GM15510 (cell line): ENCODE measurements around the gene ADAM19.

ENCODE experiments used
- POLR2A ChIP-seq: IDR thresholded peaks from 3 replicates; pipeline ENCODE4 v1.6.1; 2011; ENCODE audit warnings: borderline replicate concordance; ENCODE audit not compliant: insufficient read length; ENCODE audit errors: extremely low read depth

Gene ADAM19

DNA sequence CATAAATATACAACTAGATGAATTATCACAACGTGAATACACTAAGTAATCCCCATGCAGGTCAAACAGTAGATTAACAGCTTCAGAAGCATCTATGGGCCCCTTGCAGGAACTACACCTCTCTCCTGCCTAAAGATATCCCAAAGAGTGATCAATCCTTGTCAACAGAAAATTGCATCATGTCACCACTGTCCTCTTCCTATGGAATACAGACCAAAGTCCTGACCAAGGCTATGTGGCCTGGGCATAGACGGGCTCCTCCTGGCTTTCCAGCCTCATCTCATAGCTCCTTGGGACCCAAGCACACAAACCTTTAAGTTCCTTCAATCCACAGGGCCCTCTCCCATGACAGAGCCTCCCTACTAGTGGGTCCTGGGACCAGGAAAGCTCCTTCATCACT is 90.2 kb downstream of the ADAM19 start:
- no peak for TF ChIP-seq POLR2A

DNA sequence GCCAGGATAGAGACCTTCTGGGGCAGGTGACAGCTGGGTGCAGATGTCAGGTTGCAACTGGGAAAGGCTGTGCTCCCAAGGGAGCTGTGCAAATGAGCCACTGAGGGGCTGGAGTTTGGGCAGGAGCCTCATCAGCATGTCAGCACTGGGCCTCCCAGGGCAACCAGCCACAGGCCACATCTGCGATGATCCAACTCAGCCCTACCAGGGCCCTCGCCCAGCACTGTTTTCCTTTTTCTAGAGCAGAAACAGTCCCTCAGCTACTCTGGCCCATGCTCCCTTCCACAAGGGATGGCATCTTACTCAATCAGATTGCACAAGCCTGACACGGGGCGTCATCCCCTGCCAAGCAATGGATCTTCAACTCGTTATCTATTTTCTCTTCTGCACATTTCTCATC is 90.8 kb downstream of the ADAM19 start:
- no peak for TF ChIP-seq POLR2A

DNA sequence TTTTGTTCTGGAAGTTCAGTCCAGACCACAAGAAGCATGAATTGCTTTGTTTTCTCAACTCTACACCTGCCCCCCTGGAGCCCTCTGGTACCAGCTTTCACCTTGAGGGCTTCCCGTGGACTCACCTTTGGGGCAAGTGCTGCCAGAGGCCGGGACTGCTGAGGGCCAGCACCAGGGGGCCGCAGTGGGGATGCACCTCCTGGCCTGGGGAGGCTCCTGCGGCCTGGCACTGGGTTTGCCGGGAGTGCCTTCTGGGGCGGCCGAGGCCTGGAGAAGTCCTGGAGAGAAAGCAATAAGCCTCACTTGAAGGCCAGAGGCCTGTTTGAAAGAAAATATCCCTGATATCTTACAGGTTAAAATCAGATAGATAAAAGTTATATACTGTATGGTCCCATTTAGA is 93.9 kb downstream of the ADAM19 start:
- no peak for TF ChIP-seq POLR2A

DNA sequence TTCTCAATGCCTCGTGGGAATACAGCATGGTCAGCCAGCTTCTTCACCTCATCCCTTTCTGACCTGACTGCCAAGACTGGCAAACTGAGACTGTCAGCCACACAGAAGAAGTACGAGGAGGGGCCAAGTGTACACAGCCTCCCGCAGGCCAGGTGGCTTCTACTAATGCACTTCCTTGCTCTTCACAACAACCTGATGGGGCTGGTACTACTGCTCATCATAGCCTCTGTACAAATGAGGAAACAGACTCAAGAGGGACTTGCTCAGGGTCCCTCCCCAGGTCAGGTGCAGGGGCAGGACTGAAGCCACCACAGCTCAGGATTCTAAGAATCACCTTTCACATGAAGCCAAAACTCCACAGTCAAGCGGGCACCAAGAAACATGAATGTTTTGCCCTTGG is 94.3 kb downstream of the ADAM19 start:
- no peak for TF ChIP-seq POLR2A

DNA sequence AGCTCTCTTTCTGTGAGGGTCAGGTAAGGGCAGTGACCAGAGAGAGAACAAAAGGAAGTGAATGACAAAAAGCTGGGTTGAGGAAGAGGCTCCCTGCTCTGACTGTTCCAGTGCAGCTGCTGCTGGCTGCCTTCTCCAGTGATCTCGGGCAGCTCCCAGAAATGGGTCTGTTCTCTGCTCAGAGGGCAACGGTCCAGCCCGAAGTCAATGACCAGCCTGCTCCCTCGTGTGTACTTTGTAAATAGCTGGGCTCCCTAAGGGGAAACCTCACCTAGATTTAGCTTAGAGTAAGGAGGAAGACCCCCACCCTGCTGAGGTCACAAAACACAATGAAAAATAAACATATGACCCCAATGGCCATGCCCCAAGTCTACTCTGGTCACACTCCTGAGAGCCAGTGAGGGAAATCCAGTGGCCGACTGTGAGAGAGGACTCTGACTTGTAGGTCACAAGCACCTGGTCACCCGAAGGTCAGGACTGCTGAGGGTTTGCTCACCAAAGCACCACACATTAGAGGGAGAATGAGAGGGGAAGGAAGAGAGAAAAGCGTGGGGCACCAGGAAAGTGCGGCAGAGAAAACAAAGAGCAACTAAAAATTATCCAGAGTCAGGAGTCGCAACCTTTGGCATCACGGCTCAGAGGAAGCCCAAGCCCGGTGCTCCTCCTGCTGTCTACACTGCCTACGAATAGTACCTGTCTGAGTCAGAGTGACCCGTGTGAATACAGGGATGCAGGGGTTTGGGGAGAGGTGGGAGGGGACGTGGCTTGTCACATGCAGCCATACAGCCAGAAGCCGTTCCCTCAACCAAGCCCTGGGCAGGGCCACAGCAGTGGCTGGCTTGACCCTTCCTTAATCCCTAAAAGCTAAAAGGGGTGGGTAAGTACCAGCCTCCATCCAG is 95.7 kb downstream of the ADAM19 start:
- no peak for TF ChIP-seq POLR2A

DNA sequence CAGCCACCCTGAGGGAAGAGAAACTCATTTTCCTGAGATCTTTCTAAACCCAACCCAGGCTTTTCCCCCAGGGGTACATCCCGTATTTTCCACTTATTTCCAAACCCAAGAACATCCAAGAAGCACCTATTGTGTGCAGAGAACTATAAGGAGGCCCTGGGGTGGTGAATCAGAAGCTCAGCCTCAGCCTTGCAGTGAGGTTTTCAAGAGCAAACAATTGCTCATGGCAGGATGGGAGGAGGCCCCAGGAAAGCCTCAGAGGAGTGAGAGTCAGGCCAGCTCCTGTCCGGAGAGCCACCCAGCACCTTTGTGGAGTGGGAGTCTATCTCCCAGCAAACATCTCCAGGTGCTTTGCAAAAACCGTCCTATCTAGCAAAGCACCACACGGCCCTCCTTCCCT is 96.4 kb downstream of the ADAM19 start:
- TF ChIP-seq POLR2A = no peak

DNA sequence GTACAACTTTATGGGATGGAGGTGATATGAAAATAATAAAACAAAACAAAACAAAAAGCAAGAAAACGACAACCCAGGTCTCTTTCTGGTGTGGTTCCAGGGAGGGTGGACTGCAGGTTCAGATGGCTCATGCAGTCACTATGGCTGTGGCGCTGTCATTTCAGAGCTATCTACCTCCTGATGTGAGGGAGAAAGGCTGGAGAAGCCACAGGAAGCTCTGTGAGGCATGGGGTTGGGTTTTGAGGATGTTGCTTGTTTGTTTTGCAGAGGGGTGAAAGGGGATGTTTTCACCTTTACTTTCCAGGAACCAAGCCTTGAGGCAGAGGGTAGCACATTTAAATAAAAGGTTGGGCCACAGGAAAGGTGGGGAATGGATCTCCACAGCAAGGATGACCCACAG is 96.8 kb downstream of the ADAM19 start:
- TF ChIP-seq POLR2A = no peak

DNA sequence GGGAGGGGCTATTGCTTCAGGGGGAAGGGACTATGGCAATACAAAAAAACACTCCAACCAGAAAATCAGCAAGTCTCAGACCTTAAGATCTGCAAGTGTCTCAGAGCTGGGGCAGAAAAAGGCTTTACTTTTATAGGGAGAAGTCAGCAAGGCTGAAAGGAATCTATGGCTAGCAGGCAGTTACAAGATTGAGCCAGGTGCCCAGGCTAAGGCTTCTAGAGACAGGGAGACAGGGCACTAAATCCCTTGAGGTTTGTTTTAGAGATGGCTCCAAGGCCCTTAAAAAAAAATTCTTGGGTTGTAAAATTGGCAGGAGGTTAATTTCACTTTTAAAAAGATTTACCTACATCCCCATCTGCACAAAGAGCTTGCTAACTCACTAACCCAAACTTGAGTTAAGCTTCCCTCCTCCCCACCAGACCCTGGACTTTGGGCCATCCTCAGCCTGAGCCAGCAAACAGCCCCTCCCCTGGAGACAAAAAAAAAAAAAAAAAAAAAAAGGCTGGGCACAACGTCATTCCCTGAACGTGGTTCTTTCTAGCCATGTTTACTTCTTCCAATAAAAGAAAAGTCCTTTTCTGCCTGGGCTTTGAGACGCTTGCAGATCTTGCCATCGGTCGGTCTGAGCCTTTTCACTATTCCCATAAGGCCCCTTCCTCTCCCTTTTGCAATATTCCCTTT is 97.6 kb downstream of the ADAM19 start:
- TF ChIP-seq POLR2A = no peak

DNA sequence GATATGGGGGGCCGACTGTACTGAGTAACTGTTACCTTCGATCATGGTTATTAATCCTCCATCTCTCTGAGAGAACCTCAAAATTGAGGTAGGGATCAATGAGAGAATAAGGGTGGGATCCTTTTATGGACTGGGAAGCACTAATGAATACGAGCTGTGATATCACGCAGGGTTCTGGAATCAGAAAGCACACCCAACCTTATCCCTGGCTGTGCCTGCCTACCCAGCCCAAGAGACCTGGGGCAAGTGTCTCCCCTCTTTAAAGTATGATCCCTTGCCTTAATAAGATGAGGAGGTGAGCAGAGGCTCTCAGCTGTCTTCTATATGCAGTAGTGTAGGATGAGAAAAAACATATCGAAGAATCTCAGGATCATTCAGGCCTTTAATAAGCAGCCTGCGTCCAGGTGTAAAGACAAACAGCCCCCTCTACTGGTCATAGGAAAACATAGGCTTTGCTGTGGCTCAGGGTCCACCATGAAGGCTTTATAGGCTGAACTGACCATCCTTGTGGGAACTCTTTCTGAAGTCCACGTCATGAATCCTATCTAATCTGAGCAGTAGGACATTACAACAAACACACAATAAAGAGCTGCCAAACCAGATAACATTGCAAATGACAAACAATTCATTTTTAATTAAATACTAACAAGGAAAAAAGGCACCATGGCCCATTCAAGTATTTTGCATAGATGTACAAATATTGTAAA is 98.7 kb downstream of the ADAM19 start:
- TF ChIP-seq POLR2A = no peak

DNA sequence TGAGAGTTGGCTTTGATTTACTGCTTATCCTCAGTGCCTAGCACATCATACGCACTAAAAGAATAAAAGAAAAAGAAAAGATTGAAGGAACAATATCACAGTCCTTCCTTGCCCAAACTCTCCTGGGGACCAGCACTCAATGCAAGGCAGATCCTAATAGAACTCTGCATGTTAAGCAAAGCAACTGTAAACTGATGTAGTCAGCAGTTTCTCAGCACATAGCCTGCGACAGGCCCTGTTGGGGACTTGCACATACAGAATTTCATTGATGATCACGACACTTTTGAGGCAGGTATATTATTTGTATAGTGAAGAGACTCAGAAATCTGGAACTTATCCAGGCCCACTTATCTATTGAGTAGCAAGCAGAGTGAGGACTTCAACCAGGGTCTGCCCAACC is 100.1 kb downstream of the ADAM19 start:
- no peak for TF ChIP-seq POLR2A

DNA sequence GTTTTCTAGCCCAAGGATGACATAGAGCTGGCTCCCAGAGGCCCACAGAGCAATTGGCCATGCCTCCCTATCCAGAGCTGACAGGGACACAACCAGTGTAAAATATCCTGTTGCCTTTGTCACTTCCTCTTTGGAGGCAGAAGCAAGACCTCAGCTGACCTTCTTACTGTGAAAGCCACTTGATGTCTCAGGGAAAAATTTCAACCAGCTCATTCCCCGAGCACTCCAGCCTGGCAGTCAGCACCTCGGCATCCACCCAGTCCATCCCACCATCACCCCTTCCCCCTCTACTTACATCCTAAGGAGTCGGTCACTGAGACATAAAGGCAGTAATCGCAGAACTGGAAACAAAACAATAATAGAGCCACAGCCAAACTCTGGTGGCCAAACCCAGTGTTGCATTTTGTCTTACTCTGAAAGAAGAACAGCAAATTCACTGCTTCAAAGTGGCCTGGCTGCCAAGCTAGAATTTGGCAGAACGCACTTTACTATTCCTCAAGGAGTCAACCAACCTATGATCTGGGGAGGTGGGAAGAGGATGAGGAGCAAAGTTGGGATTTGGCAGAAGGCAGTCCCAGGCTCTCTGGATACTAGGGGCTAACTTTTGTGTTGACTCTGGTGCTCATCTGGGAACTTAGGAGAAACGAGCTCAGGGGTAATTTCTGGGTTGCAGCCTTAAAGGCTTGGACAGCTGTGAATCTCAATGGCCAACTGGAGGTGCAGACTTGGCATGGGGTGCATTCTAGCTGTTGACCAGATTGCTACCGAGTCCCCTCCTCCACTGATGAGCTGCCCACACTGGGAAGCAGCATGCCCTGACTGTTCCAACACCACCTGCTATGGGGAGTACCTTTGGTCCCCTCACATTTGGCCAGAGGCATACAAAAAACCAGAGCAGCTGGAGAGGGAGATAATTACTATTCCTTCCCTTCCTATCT is 101.9 kb downstream of the ADAM19 start:
- TF ChIP-seq POLR2A = no peak

DNA sequence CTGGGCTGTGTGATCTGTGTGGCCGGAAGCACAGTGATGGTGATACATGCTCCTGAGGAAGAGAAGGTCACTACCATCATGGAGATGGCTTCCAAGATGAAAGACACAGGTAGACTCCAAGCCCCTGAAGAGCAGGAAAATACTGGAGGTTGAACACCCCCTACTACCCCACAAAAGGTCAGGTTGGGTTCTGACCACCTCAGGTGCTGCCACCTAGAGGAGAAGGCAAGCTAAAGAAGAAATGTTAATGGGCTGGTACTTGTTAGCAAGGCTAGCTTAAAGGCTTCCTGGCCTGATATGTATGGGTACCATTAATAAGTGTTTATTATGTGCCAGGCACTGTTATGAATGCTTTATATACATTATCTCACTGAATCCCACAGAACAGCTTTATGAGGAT is 103.9 kb downstream of the ADAM19 start:
- TF ChIP-seq POLR2A = no peak

DNA sequence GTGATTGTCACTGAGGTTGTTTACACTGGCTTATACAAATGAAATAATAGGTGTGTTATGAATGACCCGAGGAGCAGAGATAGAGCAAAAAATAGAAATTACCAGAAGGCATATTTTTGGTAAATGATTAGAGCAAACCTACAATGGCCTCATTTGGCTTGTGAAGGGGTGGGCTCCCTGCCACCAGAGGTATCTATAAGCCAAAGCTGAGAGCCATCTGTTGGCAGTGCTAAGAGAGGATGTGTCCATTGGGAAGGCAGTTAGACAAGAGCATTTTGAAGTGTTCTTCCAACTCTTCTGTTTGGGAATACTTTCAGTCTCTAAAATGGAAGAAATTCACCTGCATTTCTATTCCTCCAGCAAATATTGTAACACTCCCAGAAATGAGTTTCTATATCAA is 104.9 kb downstream of the ADAM19 start:
- TF ChIP-seq POLR2A = no peak

DNA sequence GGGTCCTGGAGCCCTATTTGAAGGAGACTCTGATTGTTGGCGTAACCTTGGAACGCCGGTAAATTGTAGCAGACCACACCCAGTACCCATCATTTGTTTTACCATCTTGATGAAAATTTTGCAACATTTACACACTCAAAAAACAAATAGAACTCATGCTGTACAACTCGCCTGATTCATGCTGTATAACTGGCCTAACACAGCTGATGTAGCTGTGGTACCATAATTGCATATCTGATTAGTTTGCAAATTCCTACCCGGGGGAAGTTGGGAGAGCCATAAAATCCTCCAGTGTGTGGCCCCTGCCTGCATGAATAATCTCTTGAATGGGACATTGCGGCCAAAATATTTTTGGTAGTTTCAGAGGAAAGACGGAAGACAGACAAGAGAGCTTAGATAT is 105.9 kb downstream of the ADAM19 start:
- no peak for TF ChIP-seq POLR2A
